ENCODE results near the gene RASA2. TPM values are rescaled to one million over a fixed set of nuclear protein-coding genes. Genes with fewer than 3 reads are reported as not detected.

The RASA2 gene
- total RNA-seq, 1 donor from 2014 or later = 21.5 TPM

DNA sequence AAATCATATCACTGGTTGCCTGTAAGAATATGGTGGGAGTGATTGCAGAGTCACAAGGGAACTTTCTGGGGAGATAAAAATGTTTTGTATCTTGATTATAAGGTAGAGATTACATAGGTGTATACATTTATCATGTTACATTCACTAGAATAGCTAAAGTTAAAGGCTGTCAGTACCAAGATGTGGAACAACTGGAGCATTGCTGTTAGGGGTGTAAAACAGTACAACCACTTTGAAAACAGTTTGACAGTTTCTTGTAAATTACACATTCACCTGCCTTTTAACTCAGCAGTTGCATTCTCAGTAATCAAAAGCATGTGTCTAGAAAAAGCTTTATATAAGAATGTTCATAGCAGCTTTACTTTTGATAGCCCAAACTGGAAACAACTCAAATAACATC, 27.6 kb downstream of the RASA2 start:
- no peak overlapping the region for H3K27ac Mint-ChIP-seq

GRCh38 chr3:141519587-141519986, 32.8 kb downstream of the RASA2 start:
- no peak for TF ChIP-seq CTCF (IDR thresholded peaks at IDR 0.05; ENCODE audit: unreplicated experiment)
- Mint-ChIP-seq H3K27me3 (no peaks in the 10 kb centered on the region), H3K9me3 (ENCODE audit: low read depth) (no peaks in the 10 kb centered on the region), H3K4me1 (ENCODE audit: low read depth) (peaks cover 1% of the 10 kb centered on the region), H3K27ac (no peak overlapping the region), H3K36me3 (ENCODE audit: insufficient read depth) (peaks cover 26% of the 10 kb centered on the region), H3K4me3 (ENCODE audit: low read depth) (no peak overlapping the region)
- DNase-seq (ENCODE audit: low spot score, unreplicated experiment) = no peak

More for the DNA sequence above, 27.6 kb downstream of the RASA2 start:
- DNase-seq (ENCODE audit: low spot score, unreplicated experiment) = no peak
- Mint-ChIP-seq H3K27me3 (peaks cover 10% of the 10 kb centered on the region), H3K4me1 (ENCODE audit: low read depth) (peaks cover 4% of the 10 kb centered on the region), H3K4me3 (ENCODE audit: low read depth) (no peak overlapping the region), H3K36me3 (ENCODE audit: insufficient read depth) (peaks cover 23% of the 10 kb centered on the region), H3K9me3 (ENCODE audit: low read depth) (no peaks in the 10 kb centered on the region)
- TF ChIP-seq CTCF (IDR thresholded peaks at IDR 0.05; ENCODE audit: unreplicated experiment) = no peak

GRCh38 chr3:141521781-141522180, 35.0 kb downstream of the RASA2 start:
- no peak for TF ChIP-seq CTCF (IDR thresholded peaks at IDR 0.05; ENCODE audit: unreplicated experiment)
- H3K9me3 Mint-ChIP-seq (ENCODE audit: low read depth) = no peaks in the 10 kb centered on the region
- no peak overlapping the region for H3K4me3 Mint-ChIP-seq (ENCODE audit: low read depth)
- peaks cover 12% of the 10 kb centered on the region for H3K4me1 Mint-ChIP-seq (ENCODE audit: low read depth)
- peaks cover 17% of the 10 kb centered on the region for H3K36me3 Mint-ChIP-seq (ENCODE audit: insufficient read depth)
- no peak for DNase-seq (ENCODE audit: low spot score, unreplicated experiment)
- no peak overlapping the region for H3K27ac Mint-ChIP-seq
- H3K27me3 Mint-ChIP-seq = no peaks in the 10 kb centered on the region

- no peak for TF ChIP-seq CTCF (IDR thresholded peaks at IDR 0.05; ENCODE audit: unreplicated experiment)
- no peak overlapping the region for H3K27ac Mint-ChIP-seq
- no peaks in the 10 kb centered on the region for H3K9me3 Mint-ChIP-seq (ENCODE audit: low read depth)
- DNase-seq (ENCODE audit: low spot score, unreplicated experiment) = no peak
- no peaks in the 10 kb centered on the region for H3K27me3 Mint-ChIP-seq
- H3K36me3 Mint-ChIP-seq (ENCODE audit: insufficient read depth) = peaks cover 7% of the 10 kb centered on the region
- peaks cover 14% of the 10 kb centered on the region for H3K4me1 Mint-ChIP-seq (ENCODE audit: low read depth)
- H3K4me3 Mint-ChIP-seq (ENCODE audit: low read depth) = no peak overlapping the region
Measured at GRCh38 chr3:141523615-141524375, 37.0 kb downstream of the RASA2 start.

GRCh38 chr3:141524988-141525387, 38.2 kb downstream of the RASA2 start:
- Mint-ChIP-seq H3K9me3 (ENCODE audit: low read depth) (no peaks in the 10 kb centered on the region), H3K27me3 (no peaks in the 10 kb centered on the region), H3K4me3 (ENCODE audit: low read depth) (no peak overlapping the region), H3K36me3 (ENCODE audit: insufficient read depth) (peaks cover 3% of the 10 kb centered on the region), H3K27ac (no peak overlapping the region), H3K4me1 (ENCODE audit: low read depth) (peaks cover 14% of the 10 kb centered on the region)
- no peak for TF ChIP-seq CTCF (IDR thresholded peaks at IDR 0.05; ENCODE audit: unreplicated experiment)
- DNase-seq (ENCODE audit: low spot score, unreplicated experiment) = no peak

Measured in progenitor cell of endocrine pancreas (in vitro differentiated cells).